ENCODE results near the gene TMEM72.

The TMEM72 gene

GRCh38 chr10:44966129-44966815 lies 55.1 kb downstream of the TMEM72 start:
- H3K9me3 ChIP-seq (ENCODE audit: low read depth, low read length): no peaks in the 10 kb centered on the region
- H3K4me3 ChIP-seq: no peak overlapping the region
- H3K27ac ChIP-seq: no peak overlapping the region
- H3K36me3 ChIP-seq (ENCODE audit: insufficient read depth, low read length): no peaks in the 10 kb centered on the region
- no peak for TF ChIP-seq EZH2 (IDR thresholded peaks at IDR 0.05)
- DNase-seq (ENCODE audit: low read depth, low spot score): no peak
- no peak overlapping the region for H3K9ac ChIP-seq (ENCODE audit: insufficient read length)

GRCh38 chr10:44966816-44967509 lies 55.8 kb downstream of the TMEM72 start:
- DNase-seq (ENCODE audit: low read depth, low spot score): no peak
- no peak overlapping the region for H3K27ac ChIP-seq
- no peak overlapping the region for H3K9ac ChIP-seq (ENCODE audit: insufficient read length)
- no peaks in the 10 kb centered on the region for H3K9me3 ChIP-seq (ENCODE audit: low read depth, low read length)
- no peak overlapping the region for H3K4me3 ChIP-seq
- no peak for TF ChIP-seq EZH2 (IDR thresholded peaks at IDR 0.05)
- H3K36me3 ChIP-seq (ENCODE audit: insufficient read depth, low read length): no peaks in the 10 kb centered on the region

- Histone ChIP-seq H3K36me3 (ENCODE audit: insufficient read depth, low read length) (no peaks in the 10 kb centered on the region), H3K27ac (0 out of 2 replicates have a peak overlapping the region, but pooled peaks have one; percentile 19), H3K9me3 (ENCODE audit: low read depth, low read length) (no peaks in the 10 kb centered on the region), H3K4me3 (no peak overlapping the region), H3K9ac (ENCODE audit: insufficient read length) (no peak overlapping the region)
- TF ChIP-seq FOXP2 (optimal IDR thresholded peaks at IDR 0.05; ENCODE audit: control extremely low read depth, extremely low read length, insufficient read depth) (no peak), EZH2 (IDR thresholded peaks at IDR 0.05) (no peak), POLR2AphosphoS5 (IDR thresholded peaks at IDR 0.05; ENCODE audit: borderline replicate concordance, low read depth, low read length) (no peak)
- DNase-seq (ENCODE audit: low read depth, low spot score): no peak
These were observed 56.5 kb downstream of the TMEM72 start for GRCh38 chr10:44967616-44968015.

- no peak overlapping the region for H3K9ac ChIP-seq (ENCODE audit: insufficient read length)
- H3K27ac ChIP-seq: 0 out of 2 replicates have a peak overlapping the region, but pooled peaks have one; percentile 19
- H3K36me3 ChIP-seq (ENCODE audit: insufficient read depth, low read length): no peaks in the 10 kb centered on the region
- H3K4me3 ChIP-seq: no peak overlapping the region
- TF ChIP-seq EZH2 (IDR thresholded peaks at IDR 0.05) (no peak), FOXP2 (optimal IDR thresholded peaks at IDR 0.05; ENCODE audit: control extremely low read depth, extremely low read length, insufficient read depth) (no peak), POLR2AphosphoS5 (IDR thresholded peaks at IDR 0.05; ENCODE audit: borderline replicate concordance, low read depth, low read length) (no peak)
- DNase-seq (ENCODE audit: low read depth, low spot score): no peak
- H3K9me3 ChIP-seq (ENCODE audit: low read depth, low read length): no peaks in the 10 kb centered on the region
These were observed 57.0 kb downstream of the TMEM72 start for GRCh38 chr10:44968091-44968490.

- no peaks in the 10 kb centered on the region for H3K9me3 ChIP-seq (ENCODE audit: low read depth, low read length)
- no peak overlapping the region for H3K9ac ChIP-seq (ENCODE audit: insufficient read length)
- H3K27ac ChIP-seq: no peak overlapping the region
- no peak for DNase-seq (ENCODE audit: low read depth, low spot score)
- TF ChIP-seq EZH2 (IDR thresholded peaks at IDR 0.05): no peak
- TF ChIP-seq FOXP2 (optimal IDR thresholded peaks at IDR 0.05; ENCODE audit: control extremely low read depth, extremely low read length, insufficient read depth): no peak
- no peak for TF ChIP-seq POLR2AphosphoS5 (IDR thresholded peaks at IDR 0.05; ENCODE audit: borderline replicate concordance, low read depth, low read length)
- H3K4me3 ChIP-seq: no peak overlapping the region
- H3K36me3 ChIP-seq (ENCODE audit: insufficient read depth, low read length): no peaks in the 10 kb centered on the region
These were observed 57.6 kb downstream of the TMEM72 start for GRCh38 chr10:44968500-44969400.

- TF ChIP-seq POLR2AphosphoS5 (IDR thresholded peaks at IDR 0.05; ENCODE audit: borderline replicate concordance, low read depth, low read length) (no peak), FOXP2 (optimal IDR thresholded peaks at IDR 0.05; ENCODE audit: control extremely low read depth, extremely low read length, insufficient read depth) (no peak), EZH2 (IDR thresholded peaks at IDR 0.05) (no peak)
- H3K27ac ChIP-seq: no peak overlapping the region
- H3K9me3 ChIP-seq (ENCODE audit: low read depth, low read length): no peaks in the 10 kb centered on the region
- no peaks in the 10 kb centered on the region for H3K36me3 ChIP-seq (ENCODE audit: insufficient read depth, low read length)
- H3K9ac ChIP-seq (ENCODE audit: insufficient read length): no peak overlapping the region
- no peak for DNase-seq (ENCODE audit: low read depth, low spot score)
- H3K4me3 ChIP-seq: no peak overlapping the region
These were observed 58.7 kb downstream of the TMEM72 start for GRCh38 chr10:44969854-44970253.

- Histone ChIP-seq H3K9ac (ENCODE audit: insufficient read length) (no peak overlapping the region), H3K4me3 (no peak overlapping the region), H3K36me3 (ENCODE audit: insufficient read depth, low read length) (no peaks in the 10 kb centered on the region), H3K9me3 (ENCODE audit: low read depth, low read length) (no peaks in the 10 kb centered on the region), H3K27ac (no peak overlapping the region)
- DNase-seq (ENCODE audit: low read depth, low spot score): no peak
- TF ChIP-seq POLR2AphosphoS5 (IDR thresholded peaks at IDR 0.05; ENCODE audit: borderline replicate concordance, low read depth, low read length) (no peak), EZH2 (IDR thresholded peaks at IDR 0.05) (no peak), FOXP2 (optimal IDR thresholded peaks at IDR 0.05; ENCODE audit: control extremely low read depth, extremely low read length, insufficient read depth) (no peak)
These were observed 59.8 kb downstream of the TMEM72 start for GRCh38 chr10:44970812-44971395.

- no peak overlapping the region for H3K9ac ChIP-seq (ENCODE audit: insufficient read length)
- H3K4me3 ChIP-seq: no peak overlapping the region
- no peak for DNase-seq (ENCODE audit: low read depth, low spot score)
- no peaks in the 10 kb centered on the region for H3K9me3 ChIP-seq (ENCODE audit: low read depth, low read length)
- TF ChIP-seq FOXP2 (optimal IDR thresholded peaks at IDR 0.05; ENCODE audit: control extremely low read depth, extremely low read length, insufficient read depth): no peak
- no peak for TF ChIP-seq EZH2 (IDR thresholded peaks at IDR 0.05)
- TF ChIP-seq POLR2AphosphoS5 (IDR thresholded peaks at IDR 0.05; ENCODE audit: borderline replicate concordance, low read depth, low read length): no peak
- no peak overlapping the region for H3K27ac ChIP-seq
- H3K36me3 ChIP-seq (ENCODE audit: insufficient read depth, low read length): no peaks in the 10 kb centered on the region
These were observed 60.3 kb downstream of the TMEM72 start for GRCh38 chr10:44971434-44971833.
